ENCODE data around the gene QKI. TPM values are rescaled to one million over a fixed set of nuclear protein-coding genes. Genes with fewer than 3 reads are reported as not detected.

Gene QKI
- total RNA-seq, 8 experiments from 2014 or later = 67.5 to 316 (median 142) TPM

DNA sequence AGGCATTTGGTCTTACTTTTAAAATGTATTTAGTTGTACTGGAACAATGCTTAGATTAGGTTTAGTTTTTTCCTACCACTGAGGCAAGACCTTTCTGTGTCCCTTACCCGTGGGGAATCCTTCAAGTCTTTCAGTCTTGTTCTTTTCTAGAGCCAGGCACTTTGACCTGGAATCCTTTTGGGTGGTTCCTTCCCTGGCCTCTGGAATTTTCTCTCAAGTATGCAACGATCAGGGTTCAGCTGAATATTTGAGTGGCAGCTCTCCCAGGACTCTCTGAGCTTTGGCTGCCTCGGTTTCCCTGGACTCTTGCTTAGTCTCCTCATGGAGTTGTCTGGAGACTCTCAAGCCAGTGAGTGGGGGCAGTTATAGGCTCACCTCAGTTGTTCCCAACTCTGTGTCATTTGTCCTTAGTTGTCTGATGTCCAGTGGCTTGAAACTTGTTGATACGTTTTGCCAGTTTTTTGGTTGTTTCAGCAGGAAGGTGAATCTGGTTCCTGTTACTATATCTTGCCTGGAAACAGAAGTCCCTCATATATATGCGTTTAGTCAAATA lies 118.1 kb downstream of the QKI start:
- Histone ChIP-seq H3K4me1 (replicated peaks in 1 of 2) (peaks cover 32 to 61% of the 10 kb centered on the region in 2 donors), H3K4me3 (no peak overlapping the region), H3K27ac (no peak overlapping the region)
- in situ Hi-C loops (cut with MboI; ENCODE audit: low pct_unique_long_range_greater_than_20kb in 2 of 9, low sequenced_read_pairs in 9 of 9, unreplicated experiment in 9 of 9) = no loop called here
- ATAC-seq (replicated peaks in 6 of 8) = no peak
- 17 to 100% (median 79%) methylated on average over 1 to 5 of the region's 5 CpGs; no CpG with 5 or more reads in 1 of the 10 experiments for WGBS, 10 experiments

DNA sequence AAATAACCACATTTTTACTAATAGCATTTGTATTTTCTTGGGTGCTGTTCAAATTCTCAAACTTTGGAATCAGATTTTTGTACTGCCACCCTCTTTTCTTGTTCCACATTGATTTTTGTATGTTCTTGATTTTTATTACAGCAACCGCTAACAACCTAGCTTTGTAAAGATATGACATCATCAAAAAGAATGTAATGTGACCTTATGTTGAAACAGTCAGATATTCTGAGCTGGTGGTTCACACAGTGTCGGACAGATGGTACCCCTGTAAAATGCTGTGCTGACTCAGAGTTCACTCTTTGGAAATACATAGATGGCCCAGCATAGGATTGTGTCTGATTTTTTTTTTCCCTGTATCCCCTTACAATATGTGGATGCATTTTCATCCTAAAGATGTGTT lies 118.9 kb downstream of the QKI start:
- Histone ChIP-seq H3K4me3 (no peak overlapping the region), H3K4me1 (replicated peaks in 1 of 2) (peaks cover 31 to 56% of the 10 kb centered on the region in 2 donors), H3K27ac (no peak overlapping the region)
- 7 to 83% (median 52%) methylated on average over 1 to 2 of the region's 2 CpGs for WGBS, 10 experiments
- in situ Hi-C loops (cut with MboI; ENCODE audit: low pct_unique_long_range_greater_than_20kb in 2 of 9, low sequenced_read_pairs in 9 of 9, unreplicated experiment in 9 of 9) = no loop called here
- peak in 7 of 8 experiments; percentile 63 to 95 (median 90) for ATAC-seq (replicated peaks in 6 of 8)

DNA sequence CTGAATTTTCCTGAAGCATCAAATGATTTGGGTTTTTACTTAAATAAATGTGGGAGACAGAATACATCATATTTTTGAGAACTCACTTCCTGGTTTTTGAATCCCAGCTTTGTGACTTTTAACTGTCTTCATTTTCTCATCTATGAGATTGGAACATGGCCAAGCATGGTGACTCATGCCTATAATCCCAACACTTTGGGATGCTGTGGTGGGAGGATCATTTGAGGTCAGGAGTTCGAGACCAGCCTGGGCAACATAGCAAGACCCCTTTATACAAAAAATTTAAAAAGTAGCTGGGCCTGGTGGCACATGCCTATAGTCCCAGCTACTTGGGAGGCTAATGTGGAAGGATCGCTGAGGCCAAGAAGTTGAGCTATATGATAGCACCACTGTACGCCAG lies 122.3 kb downstream of the QKI start:
- ATAC-seq (replicated peaks in 6 of 8) = no peak
- H3K27ac ChIP-seq = no peak overlapping the region

DNA sequence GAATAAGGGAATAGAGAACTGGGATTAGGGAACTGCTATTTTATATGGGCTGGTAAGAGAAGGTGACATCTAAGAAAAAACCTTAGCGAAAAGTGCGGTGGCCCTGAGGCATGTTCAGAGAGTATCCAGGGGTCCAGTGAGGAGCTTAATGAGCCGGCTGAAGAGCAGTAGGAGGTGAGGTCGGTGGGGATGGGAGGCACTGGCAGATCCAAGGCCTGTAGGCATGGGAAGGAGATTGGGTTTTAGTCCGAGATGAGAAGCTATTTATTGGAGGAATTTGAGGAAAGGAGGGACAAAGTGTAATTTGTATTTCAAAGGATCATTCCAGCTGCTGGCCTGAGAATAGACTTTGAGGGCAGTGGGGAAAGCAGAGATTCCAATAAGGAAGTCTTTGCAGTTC lies 123.8 kb downstream of the QKI start:
- ATAC-seq (replicated peaks in 6 of 8) = no peak

More for the DNA sequence above, 122.3 kb downstream of the QKI start:
- in situ Hi-C loops (cut with MboI; ENCODE audit: low pct_unique_long_range_greater_than_20kb in 2 of 9, low sequenced_read_pairs in 9 of 9, unreplicated experiment in 9 of 9) = no loop called here
- WGBS, 10 experiments = 83 to 100% (median 100%) methylated on average over 1 to 3 of the region's 3 CpGs; no CpG with 5 or more reads in 2 of the 10 experiments
- Histone ChIP-seq H3K4me3 (no peak overlapping the region), H3K4me1 (replicated peaks in 1 of 2) (peaks cover 17 to 35% of the 10 kb centered on the region in 2 donors)

DNA sequence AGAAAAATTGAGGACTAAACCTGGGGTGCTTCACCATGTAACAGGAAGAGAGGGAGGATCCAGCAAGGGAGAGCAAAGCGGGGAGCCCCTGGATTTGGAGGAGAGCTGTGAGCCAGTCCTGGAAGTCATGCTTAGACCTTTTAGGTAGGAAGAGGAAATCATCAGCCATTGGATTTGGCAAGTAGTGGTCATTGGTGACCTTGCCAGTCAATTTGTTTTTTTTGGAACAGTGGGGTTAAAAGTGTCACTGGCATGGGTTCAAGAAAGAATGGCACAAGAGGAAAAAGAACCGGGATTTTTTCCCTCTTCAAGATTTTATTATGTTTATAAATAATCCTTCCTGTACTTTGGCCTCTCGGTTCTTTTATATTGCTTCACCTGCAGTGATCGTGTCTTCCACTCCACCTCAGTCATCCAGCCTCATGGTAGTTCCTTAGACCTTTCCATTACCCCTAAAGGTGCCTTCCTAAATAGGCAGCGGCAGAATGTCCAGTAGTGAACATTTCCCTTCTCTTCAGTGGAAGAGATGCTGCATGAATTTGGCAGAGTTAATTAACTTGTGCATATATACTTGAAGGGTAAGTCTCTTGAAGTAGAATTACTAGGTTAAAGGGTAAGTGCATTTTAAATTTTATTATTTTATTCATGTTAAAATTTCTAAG lies 124.7 kb downstream of the QKI start:
- in situ Hi-C loops (cut with MboI; ENCODE audit: low pct_unique_long_range_greater_than_20kb in 2 of 9, low sequenced_read_pairs in 9 of 9, unreplicated experiment in 9 of 9) = no loop called here
- WGBS, 10 experiments = 76 to 96% (median 91%) methylated on average over 1 to 5 of the region's 5 CpGs; no CpG with 5 or more reads in 2 of the 10 experiments
- Histone ChIP-seq H3K4me1 (replicated peaks in 1 of 2) (peaks cover 18 to 36% of the 10 kb centered on the region in 2 donors), H3K4me3 (no peak overlapping the region), H3K27ac (no peak overlapping the region)
- no peak for ATAC-seq (replicated peaks in 6 of 8)

More for the DNA sequence above, 123.8 kb downstream of the QKI start:
- in situ Hi-C loops (cut with MboI; ENCODE audit: low pct_unique_long_range_greater_than_20kb in 2 of 9, low sequenced_read_pairs in 9 of 9, unreplicated experiment in 9 of 9) = no loop called here
- no peak overlapping the region for H3K27ac ChIP-seq
- no peak overlapping the region for H3K4me3 ChIP-seq
- 21 to 93% (median 58%) methylated on average over 3 to 5 of the region's 5 CpGs; no CpG with 5 or more reads in 1 of the 10 experiments for WGBS, 10 experiments
- H3K4me1 ChIP-seq (replicated peaks in 1 of 2) = peaks cover 14 to 36% of the 10 kb centered on the region in 2 donors

DNA sequence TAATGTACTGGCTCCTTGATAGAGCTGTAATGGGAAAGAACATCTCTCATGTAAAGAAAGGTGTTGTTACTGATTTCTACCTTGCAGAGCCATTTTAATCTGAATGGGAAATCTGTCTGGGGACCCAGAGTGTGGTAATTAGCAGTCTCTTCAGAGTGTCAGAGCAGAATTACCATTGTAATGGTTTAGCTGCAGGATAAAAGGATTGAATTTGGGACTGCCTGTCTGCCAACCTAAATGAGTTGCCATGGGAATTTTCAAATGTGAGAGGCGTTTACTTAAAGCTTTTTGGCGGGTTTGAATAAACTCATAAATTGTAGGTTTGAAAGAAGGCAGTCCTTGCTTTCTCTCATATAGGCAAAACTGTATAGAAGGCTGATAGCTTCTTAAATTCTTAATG lies 128.8 kb downstream of the QKI start:
- Histone ChIP-seq H3K4me3 (no peak overlapping the region), H3K4me1 (replicated peaks in 1 of 2) (peaks cover 29 to 50% of the 10 kb centered on the region in 2 donors), H3K27ac (no peak overlapping the region)
- WGBS, 10 experiments = 0 to 80% (median 17%) methylated on average over 1 to 2 of the region's 2 CpGs; no CpG with 5 or more reads in 3 of the 10 experiments
- in situ Hi-C loops (cut with MboI; ENCODE audit: low pct_unique_long_range_greater_than_20kb in 2 of 9, low sequenced_read_pairs in 9 of 9, unreplicated experiment in 9 of 9) = no loop called here
- ATAC-seq (replicated peaks in 6 of 8) = peak in 5 of 8 experiments; percentile 47 to 65 (median 53)

DNA sequence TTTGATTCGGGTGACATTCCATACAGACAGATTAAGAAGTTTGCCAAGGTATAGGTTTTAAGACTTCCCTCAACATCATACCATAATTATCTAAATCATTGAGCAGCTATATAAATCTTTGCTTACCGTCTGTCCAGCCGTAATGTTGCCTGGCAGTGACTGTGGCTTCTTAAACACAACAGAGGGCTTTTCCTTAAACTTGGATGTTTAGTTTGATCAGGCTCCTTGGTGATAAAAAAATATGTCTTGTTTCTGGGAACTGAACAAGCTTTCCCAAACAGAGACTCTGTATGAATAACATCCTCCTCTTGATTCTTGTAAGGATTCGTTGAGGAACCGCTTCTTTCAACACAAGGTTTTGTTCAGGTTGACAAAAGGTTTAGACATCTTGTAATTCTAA lies 130.9 kb downstream of the QKI start:
- WGBS, 10 experiments = 40 to 100% (median 86%) methylated on average over 2 to 5 of the region's 5 CpGs
- peak in 3 of 8 experiments; percentile 22 to 75 (median 33) for ATAC-seq (replicated peaks in 6 of 8)
- Histone ChIP-seq H3K4me1 (replicated peaks in 1 of 2) (peaks cover 28 to 39% of the 10 kb centered on the region in 2 donors), H3K27ac (no peak overlapping the region), H3K4me3 (no peak overlapping the region)
- in situ Hi-C loops (cut with MboI; ENCODE audit: low pct_unique_long_range_greater_than_20kb in 2 of 9, low sequenced_read_pairs in 9 of 9, unreplicated experiment in 9 of 9) = no loop called here

DNA sequence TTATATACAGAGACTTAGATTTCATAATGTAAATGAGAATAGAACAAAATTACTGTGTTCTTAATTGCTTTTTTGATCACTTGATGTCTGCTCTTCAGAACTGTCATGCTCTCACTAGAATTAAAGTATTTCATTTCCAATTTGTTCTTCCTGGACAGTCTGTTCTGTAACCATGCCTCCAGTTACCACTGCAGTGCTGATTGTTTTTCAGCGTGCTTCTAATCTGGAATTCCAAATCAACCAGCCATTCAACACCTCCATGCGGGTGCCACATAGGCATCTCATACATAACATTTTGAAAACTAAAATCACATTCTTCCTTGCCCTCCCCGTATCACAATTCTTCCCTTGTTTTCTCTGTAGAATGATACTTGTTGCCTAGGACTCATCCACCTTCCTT lies 132.8 kb downstream of the QKI start:
- peak in 1 of 8 experiments; percentile 7 for ATAC-seq (replicated peaks in 6 of 8)
- Histone ChIP-seq H3K4me3 (no peak overlapping the region), H3K27ac (no peak overlapping the region), H3K4me1 (replicated peaks in 1 of 2) (peaks cover 28 to 32% of the 10 kb centered on the region in 2 donors)
- WGBS, 10 experiments = 79 to 100% (median 100%) methylated on average over 1 to 3 of the region's 3 CpGs; no CpG with 5 or more reads in 1 of the 10 experiments
- in situ Hi-C loops (cut with MboI; ENCODE audit: low pct_unique_long_range_greater_than_20kb in 2 of 9, low sequenced_read_pairs in 9 of 9, unreplicated experiment in 9 of 9) = no loop called here

DNA sequence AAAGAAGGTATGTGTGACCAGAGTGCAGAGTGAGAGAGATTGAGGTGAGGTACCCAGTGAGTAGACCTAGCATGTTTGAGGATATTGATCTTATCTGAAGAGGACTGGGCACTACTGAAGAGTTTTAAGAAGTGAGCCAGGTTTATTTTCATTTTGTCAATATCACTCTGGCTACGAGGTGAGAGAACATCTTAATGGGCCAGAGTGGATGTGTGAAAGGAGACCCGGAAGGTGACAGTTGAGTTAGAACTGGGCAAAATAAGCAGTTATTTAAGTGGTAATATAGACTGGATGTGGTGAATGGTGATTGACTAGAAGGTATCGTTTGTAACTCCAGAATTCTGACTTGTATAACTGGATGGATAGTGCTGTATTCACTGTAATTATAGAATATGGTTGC lies 134.1 kb downstream of the QKI start:
- no peak overlapping the region for H3K27ac ChIP-seq
- in situ Hi-C loops (cut with MboI; ENCODE audit: low pct_unique_long_range_greater_than_20kb in 2 of 9, low sequenced_read_pairs in 9 of 9, unreplicated experiment in 9 of 9) = no loop called here

DNA sequence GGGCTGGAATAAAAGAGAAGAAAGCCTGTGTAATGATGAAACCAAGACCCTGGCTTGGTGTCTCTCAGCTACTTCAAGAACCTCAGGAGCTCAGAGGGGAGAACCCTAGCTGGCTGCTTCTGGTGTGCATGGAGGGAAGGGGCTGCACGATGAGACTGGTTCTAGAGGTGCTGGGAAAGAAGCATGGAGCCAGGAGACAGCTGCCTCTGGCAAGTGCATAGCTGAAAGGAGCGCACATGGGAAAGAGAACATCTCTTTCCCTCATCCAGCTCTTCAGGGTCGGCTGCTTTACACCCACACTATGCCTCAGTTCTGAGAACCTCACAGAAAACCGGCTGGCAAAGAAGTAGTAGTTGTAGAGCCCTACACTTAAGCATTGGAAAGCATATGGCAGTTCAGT lies 139.5 kb downstream of the QKI start:
- Histone ChIP-seq H3K4me3 (no peak overlapping the region), H3K27ac (no peak overlapping the region), H3K4me1 (replicated peaks in 1 of 2) (no peaks in the 10 kb centered on the region)
- ATAC-seq (replicated peaks in 6 of 8) = peak in 1 of 8 experiments; percentile 16
- in situ Hi-C loops (cut with MboI; ENCODE audit: low pct_unique_long_range_greater_than_20kb in 2 of 9, low sequenced_read_pairs in 9 of 9, unreplicated experiment in 9 of 9) = loop anchor here in 2 of 9 experiments (25.0 kb wide), 2 partner anchors 117 to 367 kb away; no protein-coding TSS in a partner anchor
- 83 to 97% (median 84%) methylated on average over 1 to 4 of the region's 4 CpGs; no CpG with 5 or more reads in 7 of the 10 experiments for WGBS, 10 experiments

More for the DNA sequence above, 134.1 kb downstream of the QKI start:
- ATAC-seq (replicated peaks in 6 of 8) = no peak
- WGBS, 10 experiments = 57 to 100% (median 100%) methylated on average over 1 to 3 of the region's 3 CpGs
- H3K4me3 ChIP-seq = no peak overlapping the region
- H3K4me1 ChIP-seq (replicated peaks in 1 of 2) = peaks cover 22 to 24% of the 10 kb centered on the region in 2 donors

DNA sequence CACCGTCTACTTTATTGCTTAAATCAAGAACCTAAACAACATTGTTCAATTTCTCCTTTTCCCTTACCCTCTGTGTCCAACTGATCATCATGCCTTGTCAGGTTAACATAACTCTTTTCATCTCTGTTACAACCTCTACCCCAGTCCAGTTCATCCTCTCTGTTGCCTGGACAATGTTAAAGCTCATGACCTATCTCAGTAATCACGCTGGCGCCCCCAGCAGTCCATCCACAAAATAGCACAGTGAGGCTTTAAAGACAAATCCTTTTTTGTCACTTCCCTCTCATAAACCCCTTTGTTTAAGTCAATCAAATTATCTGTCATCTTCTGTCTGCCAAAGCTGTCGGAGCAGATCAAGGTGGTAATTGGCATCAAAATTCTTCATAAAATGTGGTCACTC lies 140.1 kb downstream of the QKI start:
- no peak overlapping the region for H3K27ac ChIP-seq
- in situ Hi-C loops (cut with MboI; ENCODE audit: low pct_unique_long_range_greater_than_20kb in 2 of 9, low sequenced_read_pairs in 9 of 9, unreplicated experiment in 9 of 9) = loop anchor here in 2 of 9 experiments (25.0 kb wide), 2 partner anchors 117 to 367 kb away; no protein-coding TSS in a partner anchor
- no peaks in the 10 kb centered on the region for H3K4me1 ChIP-seq (replicated peaks in 1 of 2)
- no peak overlapping the region for H3K4me3 ChIP-seq
- peak in 3 of 8 experiments; percentile 10 to 57 (median 52) for ATAC-seq (replicated peaks in 6 of 8)
- WGBS, 10 experiments = 49 to 100% (median 80%) methylated on average over 1 to 4 of the region's 4 CpGs

DNA sequence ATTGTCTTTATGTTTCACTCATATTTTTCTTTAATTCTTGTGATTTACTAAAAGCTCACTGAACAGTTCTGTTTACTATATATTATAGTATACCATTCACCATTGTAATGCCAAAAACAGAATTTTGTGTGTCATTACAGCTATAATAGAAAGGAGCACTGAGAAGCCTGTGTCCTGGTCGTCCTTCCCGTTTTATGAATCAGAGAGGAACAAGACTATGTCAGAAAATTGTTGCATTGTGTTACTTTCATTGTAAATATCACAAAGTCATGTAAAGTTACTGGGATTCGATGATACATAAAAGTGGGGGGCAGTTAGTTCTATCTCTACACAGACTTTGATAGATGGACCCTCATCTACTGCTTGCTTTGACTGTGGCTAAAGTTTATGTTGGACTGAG lies 145.1 kb downstream of the QKI start:
- in situ Hi-C loops (cut with MboI; ENCODE audit: low pct_unique_long_range_greater_than_20kb in 2 of 9, low sequenced_read_pairs in 9 of 9, unreplicated experiment in 9 of 9) = loop anchor here in 2 of 9 experiments (25.0 kb wide), 2 partner anchors 122 to 372 kb away; no protein-coding TSS in a partner anchor
- peaks cover 0 to 2% of the 10 kb centered on the region in 2 donors for H3K4me1 ChIP-seq (replicated peaks in 1 of 2)
- no peak overlapping the region for H3K27ac ChIP-seq
- no peak overlapping the region for H3K4me3 ChIP-seq
- no peak for ATAC-seq (replicated peaks in 6 of 8)
- 63 to 100% (median 89%) methylated on average over 1 to 3 of the region's 3 CpGs; no CpG with 5 or more reads in 2 of the 10 experiments for WGBS, 10 experiments

DNA sequence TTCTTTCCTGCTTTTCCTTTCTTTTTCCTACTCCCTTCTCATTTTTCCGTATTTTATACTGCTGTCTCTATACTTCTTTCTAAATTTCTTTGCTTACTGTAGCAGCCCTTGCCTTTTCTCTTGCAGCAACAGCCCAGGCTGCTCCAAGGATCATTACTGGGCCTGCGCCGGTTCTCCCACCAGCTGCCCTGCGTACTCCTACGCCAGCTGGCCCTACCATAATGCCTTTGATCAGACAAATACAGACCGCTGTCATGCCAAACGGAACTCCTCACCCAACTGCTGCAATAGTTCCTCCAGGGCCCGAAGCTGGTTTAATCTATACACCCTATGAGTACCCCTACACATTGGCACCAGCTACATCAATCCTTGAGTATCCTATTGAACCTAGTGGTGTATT lies 148.8 kb downstream of the QKI start:
- 81 to 100% (median 94%) methylated on average over 2 to 8 of the region's 8 CpGs for WGBS, 10 experiments
- Histone ChIP-seq H3K27ac (no peak overlapping the region), H3K4me1 (replicated peaks in 1 of 2) (peaks cover 0 to 4% of the 10 kb centered on the region in 2 donors), H3K4me3 (no peak overlapping the region)
- no peak for ATAC-seq (replicated peaks in 6 of 8)
- in situ Hi-C loops (cut with MboI; ENCODE audit: low pct_unique_long_range_greater_than_20kb in 2 of 9, low sequenced_read_pairs in 9 of 9, unreplicated experiment in 9 of 9) = loop anchor here in 2 of 9 experiments (25.0 kb wide), 2 partner anchors 126 to 376 kb away; no protein-coding TSS in a partner anchor

Data from motor neuron (in vitro differentiated cells).